ENCODE measurements around the gene WFDC10B.
A peak's percentile ranks its signal among the peaks of the same experiment; 100 is the strongest.
"Not testable (repeated sequence)": the region's sequence is repeated elsewhere in the genome, so short reads cannot be mapped to it uniquely, and the experiment has no call there.

The WFDC10B gene

GRCh38 chr20:45657038-45657437, 47.8 kb downstream of the WFDC10B start:
- H3K4me3 ChIP-seq (ENCODE audit: low read depth, low read length); H3K9me3 ChIP-seq (ENCODE audit: control insufficient read depth, insufficient read depth, low read depth, low read length); H3K36me3 ChIP-seq (ENCODE audit: control insufficient read depth in 2 of 2, insufficient read depth in 1 of 2, low read length in 2 of 2); POLR2A ChIA-PET; H3K27ac ChIP-seq (ENCODE audit: extremely low read depth, low read depth, low read length); H3K4me1 ChIP-seq (ENCODE audit: control insufficient read depth, insufficient read depth, low read length): not testable (repeated sequence)
- TF ChIP-seq ZNF280D (tag by site-specific recombination; IDR thresholded peaks at IDR 0.05) (peak; percentile 96), ZNF146 (tag by site-specific recombination; IDR thresholded peaks at IDR 0.05) (peak; percentile 98)
- CTCF ChIA-PET: interaction anchor here (0.6 kb wide), 1 partner anchor 65 kb away, joined by 3 read pairs; no protein-coding TSS in a partner anchor

GRCh38 chr20:45651726-45652125, 53.1 kb downstream of the WFDC10B start:
- H3K9me3 ChIP-seq (ENCODE audit: control insufficient read depth, insufficient read depth, low read depth, low read length); H3K27ac ChIP-seq (ENCODE audit: extremely low read depth, low read depth, low read length); H3K36me3 ChIP-seq (ENCODE audit: control insufficient read depth in 2 of 2, insufficient read depth in 1 of 2, low read length in 2 of 2); POLR2A ChIA-PET; H3K4me1 ChIP-seq (ENCODE audit: control insufficient read depth, insufficient read depth, low read length); CTCF ChIA-PET; H3K4me3 ChIP-seq (ENCODE audit: low read depth, low read length): not testable (repeated sequence)
- TF ChIP-seq KLF1 (tag by site-specific recombination; IDR thresholded peaks at IDR 0.05): 0 out of 2 replicates have a peak, but pooled peaks have one; percentile 11

GRCh38 chr20:45649312-45649863, 55.4 kb downstream of the WFDC10B start:
- ChIA-PET POLR2A (no interaction called here), CTCF (interaction anchor here (0.7 to 1.2 kb wide), 2 partner anchors 56 to 122 kb away, joined by 3 read pairs; no protein-coding TSS in a partner anchor)
- no peaks in the 10 kb centered on the region for H3K9me3 ChIP-seq (ENCODE audit: control insufficient read depth, insufficient read depth, low read depth, low read length)
- no peak for TF ChIP-seq ZNF776 (tag by site-specific recombination; IDR thresholded peaks at IDR 0.05; ENCODE audit: borderline replicate concordance)
- TF ChIP-seq ZNF404 (tag by site-specific recombination; IDR thresholded peaks at IDR 0.05): no peak
- TF ChIP-seq ZNF544 (tag by site-specific recombination; IDR thresholded peaks at IDR 0.05): no peak
- no peak for TF ChIP-seq ZNF121 (tag by site-specific recombination; IDR thresholded peaks at IDR 0.05)
- no peak for TF ChIP-seq ZNF768 (tag by site-specific recombination; IDR thresholded peaks at IDR 0.05)
- no peak for TF ChIP-seq ZSCAN18 (tag by site-specific recombination; IDR thresholded peaks at IDR 0.05)
- no peak for TF ChIP-seq ZNF174 (tag by site-specific recombination; IDR thresholded peaks at IDR 0.05)
- no peak for TF ChIP-seq HOXC10 (CRISPR knock-in tag; IDR thresholded peaks at IDR 0.05)
- no peak overlapping the region for H3K4me3 ChIP-seq (ENCODE audit: low read depth, low read length)
- no peak overlapping the region for H3K27ac ChIP-seq (ENCODE audit: extremely low read depth, low read depth, low read length)
- H3K36me3 ChIP-seq (ENCODE audit: control insufficient read depth in 2 of 2, insufficient read depth in 1 of 2, low read length in 2 of 2): no peaks in the 10 kb centered on the region
- no peaks in the 10 kb centered on the region for H3K4me1 ChIP-seq (ENCODE audit: control insufficient read depth, insufficient read depth, low read length)

GRCh38 chr20:45647441-45648050, 57.3 kb downstream of the WFDC10B start:
- no peak overlapping the region for H3K27ac ChIP-seq (ENCODE audit: extremely low read depth, low read depth, low read length)
- H3K9me3 ChIP-seq (ENCODE audit: control insufficient read depth, insufficient read depth, low read depth, low read length): no peaks in the 10 kb centered on the region
- no peaks in the 10 kb centered on the region for H3K36me3 ChIP-seq (ENCODE audit: control insufficient read depth in 2 of 2, insufficient read depth in 1 of 2, low read length in 2 of 2)
- POLR2A ChIA-PET: no interaction called here
- CTCF ChIA-PET: interaction anchor here (0.6 kb wide), 1 partner anchor 49 kb away, joined by 5 read pairs; no protein-coding TSS in a partner anchor
- no peak overlapping the region for H3K4me3 ChIP-seq (ENCODE audit: low read depth, low read length)
- no peaks in the 10 kb centered on the region for H3K4me1 ChIP-seq (ENCODE audit: control insufficient read depth, insufficient read depth, low read length)
- TF ChIP-seq CTCF (tag by site-specific recombination; IDR thresholded peaks at IDR 0.05): no peak
- TF ChIP-seq ZBTB49 (tag by site-specific recombination; IDR thresholded peaks at IDR 0.05; ENCODE audit: low read depth): no peak
- no peak for TF ChIP-seq PRDM1 (tag by site-specific recombination; IDR thresholded peaks at IDR 0.05)
